Lung (tissue), 12 donors: ENCODE data around the gene PLEKHH1. TPM values are rescaled to one million over a fixed set of nuclear protein-coding genes. Genes with fewer than 3 reads are reported as not detected.

Source experiments
- ATAC-seq: fragments of 200-7000 bp; cut with Tn5 transposase; one replicate; pipeline ENCODE4 v1.9.1; 2020; ENCODE audit warnings: moderate number of reproducible peaks; ENCODE audit not compliant: insufficient read depth, low FRiP score
- DNase-seq, 3 donors: peaks; one replicate each; pipeline ENCODE4 v3.0.0-alpha.2; 2013 to 2017
- H3K27ac ChIP-seq, 2 donors: one replicate each; pipeline ENCODE4 v1.5.1; 2013; ENCODE audit warnings: mild to moderate bottlenecking in 2 of 2, moderate library complexity in 2 of 2, control low read depth in 1 of 2, inconsistent platforms in 1 of 2, low read depth in 1 of 2, low read length in 1 of 2
- H3K27me3 ChIP-seq, 3 donors: one replicate each; pipeline ENCODE4 v1.5.1; 2013; ENCODE audit warnings: low read length in 2 of 3; ENCODE audit not compliant: control insufficient read depth in 3 of 3, insufficient read depth in 3 of 3
- H3K36me3 ChIP-seq, 4 donors: one replicate each; pipeline ENCODE4 v1.5.1; 2013; ENCODE audit warnings: low read length in 4 of 4, mild to moderate bottlenecking in 1 of 4, moderate library complexity in 1 of 4; ENCODE audit not compliant: control insufficient read depth in 4 of 4, insufficient read depth in 4 of 4
- H3K4me1 ChIP-seq, 5 donors: one replicate each; pipeline ENCODE4 v1.5.1; 2013; ENCODE audit warnings: low read length in 5 of 5, mild to moderate bottlenecking in 2 of 5, moderate library complexity in 1 of 5; ENCODE audit not compliant: control insufficient read depth in 5 of 5, insufficient read depth in 5 of 5
- H3K4me3 ChIP-seq: one replicate; pipeline ENCODE4 v1.5.1; 2013; ENCODE audit warnings: mild to moderate bottlenecking, control low read depth, moderate library complexity
- H3K9ac ChIP-seq, 2 donors: one replicate each; pipeline ENCODE4 v1.5.1; 2013; ENCODE audit warnings: low read length in 2 of 2, control low read depth in 1 of 2; ENCODE audit not compliant: insufficient read depth in 1 of 2
- H3K9me3 ChIP-seq, 4 donors: one replicate each; pipeline ENCODE4 v1.5.1; 2013; ENCODE audit warnings: low read length in 3 of 4, mild to moderate bottlenecking in 1 of 4, moderate library complexity in 1 of 4; ENCODE audit not compliant: control insufficient read depth in 4 of 4, insufficient read depth in 3 of 4
- WGBS, 2 donors: extraction: QIAGEN DNeasy Blood & Tissue Kit; methylation state at CpG; one replicate each; pipeline ENCODE4 v1.1.7; 2013; 5-methylcytosine and 5-hydroxymethylcytosine counted together
- polyA plus RNA-seq, 2 donors: library from polyadenylated mRNA; stranded (reverse); fragments of 200-250 nt; gene quantifications; one replicate each; pipeline ENCODE4 v1.2.1, GENCODE V29; 2013
- total RNA-seq, 2 donors: library from RNA; depleted of rRNA in 1 of 2; stranded (reverse); fragments of >200 nt in 1 of 2; gene quantifications; one replicate each; pipeline ENCODE4 v1.2.1, GENCODE V29; 2014 to 2021
- TF ChIP-seq, protein P1 (sequence below): IDR thresholded peaks from 2 replicates; pipeline ENCODE4 v1.5.1; 2012; ENCODE audit warnings: mild to moderate bottlenecking; ENCODE audit errors: control extremely low read depth, extremely low read depth
- donor health status: control.
- donor health status: control.
- donor health status: Bipolar disorder and iron deficiency.
- donor health status: healthy.
- donor health status: DM: yes; HTN: yes; CAD: no.

PLEKHH1 gene
- total and polyA plus RNA-seq, 4 donors, result 0.80 to 9.3 (median 2.9) TPM

DNA sequence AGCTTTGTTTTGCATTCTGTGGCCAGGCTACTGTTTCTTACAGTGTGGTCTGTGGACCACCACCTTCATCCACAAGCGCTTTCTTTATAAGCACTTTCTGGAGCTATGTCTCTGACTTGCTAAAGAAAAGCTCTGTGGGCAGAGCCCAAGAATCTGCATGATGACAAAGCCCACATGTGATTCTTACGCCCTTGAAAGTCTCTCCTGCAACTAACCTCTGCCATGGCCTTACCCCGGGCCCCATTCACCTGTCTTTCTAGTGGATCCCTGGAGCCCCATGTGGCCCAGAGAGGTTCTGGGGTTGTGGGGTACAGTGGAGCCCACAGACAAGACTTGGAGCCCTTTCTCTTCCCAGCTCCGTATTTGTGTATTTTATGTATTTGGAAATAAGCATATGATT is 16.6 kb downstream of the PLEKHH1 start:
- Histone ChIP-seq H3K9me3 (no peaks in the 10 kb centered on the region), H3K4me1 (no peaks in the 10 kb centered on the region), H3K27ac (no peak overlapping the region), H3K36me3 (no peaks in the 10 kb centered on the region), H3K4me3 (no peak overlapping the region), H3K9ac (no peak overlapping the region), H3K27me3 (no peaks in the 10 kb centered on the region)
- DNase-seq (no peak), ATAC-seq (no peak)
- TF ChIP-seq, protein P1, sequence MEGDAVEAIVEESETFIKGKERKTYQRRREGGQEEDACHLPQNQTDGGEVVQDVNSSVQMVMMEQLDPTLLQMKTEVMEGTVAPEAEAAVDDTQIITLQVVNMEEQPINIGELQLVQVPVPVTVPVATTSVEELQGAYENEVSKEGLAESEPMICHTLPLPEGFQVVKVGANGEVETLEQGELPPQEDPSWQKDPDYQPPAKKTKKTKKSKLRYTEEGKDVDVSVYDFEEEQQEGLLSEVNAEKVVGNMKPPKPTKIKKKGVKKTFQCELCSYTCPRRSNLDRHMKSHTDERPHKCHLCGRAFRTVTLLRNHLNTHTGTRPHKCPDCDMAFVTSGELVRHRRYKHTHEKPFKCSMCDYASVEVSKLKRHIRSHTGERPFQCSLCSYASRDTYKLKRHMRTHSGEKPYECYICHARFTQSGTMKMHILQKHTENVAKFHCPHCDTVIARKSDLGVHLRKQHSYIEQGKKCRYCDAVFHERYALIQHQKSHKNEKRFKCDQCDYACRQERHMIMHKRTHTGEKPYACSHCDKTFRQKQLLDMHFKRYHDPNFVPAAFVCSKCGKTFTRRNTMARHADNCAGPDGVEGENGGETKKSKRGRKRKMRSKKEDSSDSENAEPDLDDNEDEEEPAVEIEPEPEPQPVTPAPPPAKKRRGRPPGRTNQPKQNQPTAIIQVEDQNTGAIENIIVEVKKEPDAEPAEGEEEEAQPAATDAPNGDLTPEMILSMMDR, result no peak
- WGBS, 2 donors, result 91 to 94% methylated on average over 4 of the region's 4 CpGs

GRCh38 chr14:67551123-67551522 is 18.0 kb downstream of the PLEKHH1 start:
- Histone ChIP-seq H3K27ac (no peak overlapping the region), H3K9me3 (no peaks in the 10 kb centered on the region), H3K27me3 (no peaks in the 10 kb centered on the region), H3K4me1 (no peaks in the 10 kb centered on the region), H3K9ac (no peak overlapping the region), H3K4me3 (no peak overlapping the region), H3K36me3 (no peaks in the 10 kb centered on the region)
- DNase-seq (no peak), ATAC-seq (no peak)
- TF ChIP-seq, protein P1, result no peak
- 93 to 96% methylated on average over 3 of the region's 3 CpGs for WGBS, 2 donors

DNA sequence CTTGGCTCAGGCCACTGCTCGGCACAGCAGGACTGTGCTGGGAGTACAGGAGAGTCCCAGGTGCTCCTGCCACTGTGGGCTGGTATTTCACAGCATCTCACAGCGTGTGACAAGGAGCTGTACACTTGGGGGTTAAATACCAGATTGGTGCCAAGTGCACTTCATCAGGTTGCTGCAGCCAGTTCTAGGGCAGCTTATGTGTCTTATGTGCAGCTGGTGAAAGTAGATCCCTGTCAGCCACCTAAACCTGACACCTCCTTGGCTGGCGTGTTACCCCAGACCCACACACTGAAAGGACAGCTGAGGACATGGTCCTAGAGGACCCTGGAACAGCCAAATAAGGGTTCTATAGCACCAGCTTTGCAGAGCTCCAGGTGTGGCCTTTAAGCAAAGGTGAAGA is 18.9 kb downstream of the PLEKHH1 start:
- Histone ChIP-seq H3K27ac (no peak overlapping the region), H3K4me3 (no peak overlapping the region), H3K36me3 (no peaks in the 10 kb centered on the region), H3K9me3 (no peaks in the 10 kb centered on the region), H3K27me3 (no peaks in the 10 kb centered on the region), H3K9ac (no peak overlapping the region), H3K4me1 (no peaks in the 10 kb centered on the region)
- TF ChIP-seq, protein P1, result no peak
- WGBS, 2 donors, result 85% methylated on average over 3 of the region's 3 CpGs
- ATAC-seq (no peak), DNase-seq (peak in 2 of 3 donors; percentile 27 to 57)

DNA sequence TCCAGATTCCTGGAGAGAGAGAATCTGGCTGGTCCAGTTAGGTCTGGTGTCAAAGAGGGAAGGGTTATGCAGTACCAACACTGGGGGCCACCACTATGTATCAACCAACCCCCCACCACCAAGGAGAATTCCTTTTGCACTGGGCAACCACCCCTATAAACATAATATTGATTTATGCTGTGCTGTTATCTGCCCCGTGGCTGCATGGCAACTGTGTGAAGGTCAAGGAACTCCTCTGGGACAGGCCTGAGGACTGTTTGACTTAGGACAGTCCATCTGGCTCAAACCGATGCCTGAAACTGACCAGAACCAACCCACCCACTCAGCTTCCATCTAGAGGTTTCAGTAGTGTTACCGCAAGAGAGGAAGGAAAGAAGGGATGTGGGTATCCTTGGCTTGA is 20.5 kb downstream of the PLEKHH1 start:
- ATAC-seq (no peak), DNase-seq (no peak)
- TF ChIP-seq, protein P1, result no peak
- WGBS, 2 donors, result 47 to 61% methylated on average over 3 of the region's 3 CpGs
- no peaks in the 10 kb centered on the region for H3K27me3 ChIP-seq
- H3K36me3 ChIP-seq, result no peaks in the 10 kb centered on the region
- H3K9me3 ChIP-seq, result no peaks in the 10 kb centered on the region
- H3K4me3 ChIP-seq, result no peak overlapping the region
- H3K27ac ChIP-seq, result no peak overlapping the region
- no peak overlapping the region for H3K9ac ChIP-seq
- no peaks in the 10 kb centered on the region for H3K4me1 ChIP-seq
